ENCODE measurements around the gene METTL9.
A peak's percentile ranks its signal among the peaks of the same experiment; 100 is the strongest.
"Not testable (repeated sequence)": the region's sequence is repeated elsewhere in the genome, so short reads cannot be mapped to it uniquely, and the experiment has no call there.

METTL9 gene

DNA sequence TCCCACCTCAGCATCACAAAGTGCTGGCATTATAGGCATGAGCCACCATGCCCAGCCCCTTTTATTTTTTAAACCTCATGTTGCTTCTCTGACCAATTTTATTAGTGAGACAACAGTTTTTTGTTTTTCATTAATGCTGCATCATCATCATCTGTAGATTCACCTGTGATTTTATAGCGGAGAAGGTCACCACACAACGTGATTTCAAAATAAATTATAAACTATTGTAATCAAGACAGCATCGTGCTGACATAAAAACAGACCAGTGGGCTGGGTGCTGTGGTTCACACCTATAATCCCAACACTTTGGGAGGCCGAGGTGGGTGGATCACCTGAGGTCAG, 28.7 kb upstream of the METTL9 start:
- Histone ChIP-seq H3K36me3 (ENCODE audit: low read depth) (no peaks in the 10 kb centered on the region), H3K27me3 (ENCODE audit: insufficient read depth, poor library complexity, severe bottlenecking) (no peaks in the 10 kb centered on the region), H3K27ac (ENCODE audit: poor library complexity, severe bottlenecking) (no peak overlapping the region), H3K4me3 (ENCODE audit: severe bottlenecking) (no peak overlapping the region), H3K4me1 (ENCODE audit: insufficient read depth, poor library complexity, severe bottlenecking) (peaks cover 5% of the 10 kb centered on the region), H3K9me3 (ENCODE audit: severe bottlenecking) (no peaks in the 10 kb centered on the region)
- TF ChIP-seq, protein P1, sequence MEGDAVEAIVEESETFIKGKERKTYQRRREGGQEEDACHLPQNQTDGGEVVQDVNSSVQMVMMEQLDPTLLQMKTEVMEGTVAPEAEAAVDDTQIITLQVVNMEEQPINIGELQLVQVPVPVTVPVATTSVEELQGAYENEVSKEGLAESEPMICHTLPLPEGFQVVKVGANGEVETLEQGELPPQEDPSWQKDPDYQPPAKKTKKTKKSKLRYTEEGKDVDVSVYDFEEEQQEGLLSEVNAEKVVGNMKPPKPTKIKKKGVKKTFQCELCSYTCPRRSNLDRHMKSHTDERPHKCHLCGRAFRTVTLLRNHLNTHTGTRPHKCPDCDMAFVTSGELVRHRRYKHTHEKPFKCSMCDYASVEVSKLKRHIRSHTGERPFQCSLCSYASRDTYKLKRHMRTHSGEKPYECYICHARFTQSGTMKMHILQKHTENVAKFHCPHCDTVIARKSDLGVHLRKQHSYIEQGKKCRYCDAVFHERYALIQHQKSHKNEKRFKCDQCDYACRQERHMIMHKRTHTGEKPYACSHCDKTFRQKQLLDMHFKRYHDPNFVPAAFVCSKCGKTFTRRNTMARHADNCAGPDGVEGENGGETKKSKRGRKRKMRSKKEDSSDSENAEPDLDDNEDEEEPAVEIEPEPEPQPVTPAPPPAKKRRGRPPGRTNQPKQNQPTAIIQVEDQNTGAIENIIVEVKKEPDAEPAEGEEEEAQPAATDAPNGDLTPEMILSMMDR (IDR thresholded peaks at IDR 0.05; ENCODE audit: poor library complexity, severe bottlenecking): no peak
- peak; percentile 1 for DNase-seq (ENCODE audit: low spot score)
- no peak for ATAC-seq (ENCODE audit: low read depth)

GRCh38 chr16:21573506-21573905, 25.9 kb upstream of the METTL9 start:
- not testable (repeated sequence) for H3K27me3 ChIP-seq (ENCODE audit: insufficient read depth, poor library complexity, severe bottlenecking); H3K4me3 ChIP-seq (ENCODE audit: severe bottlenecking); DNase-seq (ENCODE audit: low spot score); H3K36me3 ChIP-seq (ENCODE audit: low read depth); H3K27ac ChIP-seq (ENCODE audit: poor library complexity, severe bottlenecking); ATAC-seq (ENCODE audit: low read depth); H3K4me1 ChIP-seq (ENCODE audit: insufficient read depth, poor library complexity, severe bottlenecking); H3K9me3 ChIP-seq (ENCODE audit: severe bottlenecking)

GRCh38 chr16:21574372-21574771, 25.0 kb upstream of the METTL9 start:
- TF ChIP-seq, protein P1 (IDR thresholded peaks at IDR 0.05; ENCODE audit: poor library complexity, severe bottlenecking): no peak
- DNase-seq (ENCODE audit: low spot score) (peak; percentile 35), ATAC-seq (ENCODE audit: low read depth) (no peak; the same call in 2 of the 3 replicates)
- no peaks in the 10 kb centered on the region for H3K27me3 ChIP-seq (ENCODE audit: insufficient read depth, poor library complexity, severe bottlenecking)
- no peaks in the 10 kb centered on the region for H3K36me3 ChIP-seq (ENCODE audit: low read depth)
- no peak overlapping the region for H3K4me3 ChIP-seq (ENCODE audit: severe bottlenecking)
- H3K9me3 ChIP-seq (ENCODE audit: severe bottlenecking): no peaks in the 10 kb centered on the region
- H3K27ac ChIP-seq (ENCODE audit: poor library complexity, severe bottlenecking): no peak overlapping the region
- no peaks in the 10 kb centered on the region for H3K4me1 ChIP-seq (ENCODE audit: insufficient read depth, poor library complexity, severe bottlenecking)

DNA sequence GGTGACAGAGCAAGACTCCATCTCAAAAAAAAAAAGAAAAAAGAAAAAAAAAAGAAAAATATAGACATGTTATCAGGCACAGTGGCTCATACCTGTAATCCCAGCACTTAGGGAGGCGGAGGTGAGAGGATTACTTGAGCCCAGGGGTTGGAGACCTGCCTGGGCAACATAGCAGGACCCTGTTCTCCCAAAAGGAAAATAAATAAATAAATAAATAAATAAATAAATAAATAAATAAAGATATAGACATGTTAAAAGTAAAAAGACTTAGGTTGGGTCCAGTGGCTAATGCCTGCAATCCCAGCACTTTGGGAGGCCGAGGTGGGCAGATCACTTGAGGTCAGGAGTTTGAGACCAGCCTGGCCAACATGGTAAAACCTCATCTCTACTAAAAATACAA, 23.1 kb upstream of the METTL9 start:
- H3K9me3 ChIP-seq (ENCODE audit: severe bottlenecking); H3K27ac ChIP-seq (ENCODE audit: poor library complexity, severe bottlenecking); H3K4me1 ChIP-seq (ENCODE audit: insufficient read depth, poor library complexity, severe bottlenecking); H3K27me3 ChIP-seq (ENCODE audit: insufficient read depth, poor library complexity, severe bottlenecking); H3K4me3 ChIP-seq (ENCODE audit: severe bottlenecking); H3K36me3 ChIP-seq (ENCODE audit: low read depth); ATAC-seq (ENCODE audit: low read depth): not testable (repeated sequence)
- peak; percentile 0 for DNase-seq (ENCODE audit: low spot score)

- not testable (repeated sequence) for H3K27me3 ChIP-seq (ENCODE audit: insufficient read depth, poor library complexity, severe bottlenecking); H3K36me3 ChIP-seq (ENCODE audit: low read depth); H3K4me1 ChIP-seq (ENCODE audit: insufficient read depth, poor library complexity, severe bottlenecking); H3K27ac ChIP-seq (ENCODE audit: poor library complexity, severe bottlenecking); H3K4me3 ChIP-seq (ENCODE audit: severe bottlenecking); H3K9me3 ChIP-seq (ENCODE audit: severe bottlenecking); ATAC-seq (ENCODE audit: low read depth)
- peak; percentile 1 for DNase-seq (ENCODE audit: low spot score)
These were observed 21.9 kb upstream of the METTL9 start for GRCh38 chr16:21577487-21577886.

DNA sequence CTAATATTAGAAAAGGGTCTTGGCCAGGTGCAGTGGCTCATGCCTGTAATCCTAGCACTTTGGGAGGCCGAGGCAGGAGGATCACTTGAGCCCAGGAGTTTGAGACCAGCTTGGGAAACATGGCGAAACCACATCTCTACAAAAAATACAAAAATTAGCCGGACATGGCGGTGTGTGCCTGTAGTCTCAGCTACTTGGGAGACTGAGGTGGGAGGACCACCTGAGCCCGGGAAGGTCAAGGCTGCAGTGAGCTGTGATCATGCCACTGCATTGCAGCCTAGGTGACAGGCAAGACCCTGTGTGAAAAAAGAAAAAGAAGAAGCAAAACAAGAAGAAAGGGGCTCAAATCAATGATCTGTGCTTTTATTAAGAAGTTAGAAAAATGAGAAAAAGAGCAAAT, 21.1 kb upstream of the METTL9 start:
- peak; percentile 13 for DNase-seq (ENCODE audit: low spot score)
- not testable (repeated sequence) for H3K27ac ChIP-seq (ENCODE audit: poor library complexity, severe bottlenecking); ATAC-seq (ENCODE audit: low read depth); H3K4me1 ChIP-seq (ENCODE audit: insufficient read depth, poor library complexity, severe bottlenecking); H3K9me3 ChIP-seq (ENCODE audit: severe bottlenecking); H3K4me3 ChIP-seq (ENCODE audit: severe bottlenecking); H3K27me3 ChIP-seq (ENCODE audit: insufficient read depth, poor library complexity, severe bottlenecking); H3K36me3 ChIP-seq (ENCODE audit: low read depth)

GRCh38 chr16:21580131-21580530, 19.2 kb upstream of the METTL9 start:
- not testable (repeated sequence) for H3K4me1 ChIP-seq (ENCODE audit: insufficient read depth, poor library complexity, severe bottlenecking); H3K4me3 ChIP-seq (ENCODE audit: severe bottlenecking); H3K9me3 ChIP-seq (ENCODE audit: severe bottlenecking); H3K36me3 ChIP-seq (ENCODE audit: low read depth); H3K27me3 ChIP-seq (ENCODE audit: insufficient read depth, poor library complexity, severe bottlenecking); ATAC-seq (ENCODE audit: low read depth); H3K27ac ChIP-seq (ENCODE audit: poor library complexity, severe bottlenecking); DNase-seq (ENCODE audit: low spot score)

Measured in RWPE2 (cell line).